Islet precursor cell (in vitro differentiated cells): ENCODE results near the gene MRPS27.

Source experiments
- DNase-seq: peaks from one replicate; pipeline ENCODE4 v3.0.0-alpha.2; 2018

MRPS27 gene

GRCh38 chr5:72319976-72320752 lies at the start of gene MRPS27, which contains the start of gene PTCD2:
MRPS27 (minus strand) TSS chr5:72320240; CDS start chr5:72320221, 19 bp downstream.
PTCD2 (plus strand) TSS chr5:72320373; CDS start chr5:72320383, 10 bp downstream.
- peak; percentile 99 for DNase-seq

- DNase-seq = no peak
Measured at GRCh38 chr5:72369711-72370110, 49.7 kb upstream of the MRPS27 start.

- DNase-seq = no peak
Measured at GRCh38 chr5:72369301-72369700, 49.3 kb upstream of the MRPS27 start.

GRCh38 chr5:72368271-72368670 lies 48.2 kb upstream of the MRPS27 start:
- DNase-seq = no peak

- DNase-seq = peak; percentile 81
Measured at GRCh38 chr5:72366324-72366976, 46.4 kb upstream of the MRPS27 start.

- DNase-seq = peak; percentile 80
Measured at GRCh38 chr5:72364951-72365350, 44.9 kb upstream of the MRPS27 start.

- DNase-seq = no peak
Measured at GRCh38 chr5:72364171-72364570, 44.1 kb upstream of the MRPS27 start.

GRCh38 chr5:72363166-72363802 lies 43.2 kb upstream of the MRPS27 start:
- peak; percentile 74 for DNase-seq

GRCh38 chr5:72359886-72360285 lies 39.8 kb upstream of the MRPS27 start:
- DNase-seq = no peak

- no peak for DNase-seq
Measured at GRCh38 chr5:72358925-72359324, 38.9 kb upstream of the MRPS27 start.

GRCh38 chr5:72356361-72356760 lies 36.3 kb upstream of the MRPS27 start:
- DNase-seq = no peak

GRCh38 chr5:72355706-72356299 lies 35.8 kb upstream of the MRPS27 start:
- DNase-seq = peak; percentile 71

GRCh38 chr5:72353046-72353445 lies 33.0 kb upstream of the MRPS27 start:
- DNase-seq = no peak

- no peak for DNase-seq
Measured at GRCh38 chr5:72352616-72353015, 32.6 kb upstream of the MRPS27 start.

GRCh38 chr5:72351376-72351775 lies 31.3 kb upstream of the MRPS27 start:
- DNase-seq = no peak

GRCh38 chr5:72347801-72348308 lies 27.8 kb upstream of the MRPS27 start:
- peak; percentile 57 for DNase-seq

- DNase-seq = no peak
Measured at GRCh38 chr5:72346398-72346797, 26.4 kb upstream of the MRPS27 start.

- no peak for DNase-seq
Measured at GRCh38 chr5:72338689-72339209, 18.7 kb upstream of the MRPS27 start.

- DNase-seq = no peak
Measured at GRCh38 chr5:72337159-72337558, 17.1 kb upstream of the MRPS27 start.

- no peak for DNase-seq
Measured at GRCh38 chr5:72330712-72331111, 10.7 kb upstream of the MRPS27 start.

GRCh38 chr5:72328172-72328571 lies 8.1 kb upstream of the MRPS27 start:
- DNase-seq = no peak

- DNase-seq = no peak
Measured at GRCh38 chr5:72326306-72326649, 6.2 kb upstream of the MRPS27 start.
